ELF-1 (cell line): ENCODE data around the gene TCERG1L.
"Not testable (repeated sequence)": the region's sequence is repeated elsewhere in the genome, so short reads cannot be mapped to it uniquely, and the experiment has no call there.

Source experiments
- DNase-seq: peaks from one replicate; pipeline ENCODE4 v3.0.0-alpha.2; 2016; ENCODE audit warnings: low read depth, low spot score

TCERG1L gene

GRCh38 chr10:131249955-131250344, 61.6 kb downstream of the TCERG1L start:
- DNase-seq = peak; percentile 64

DNA sequence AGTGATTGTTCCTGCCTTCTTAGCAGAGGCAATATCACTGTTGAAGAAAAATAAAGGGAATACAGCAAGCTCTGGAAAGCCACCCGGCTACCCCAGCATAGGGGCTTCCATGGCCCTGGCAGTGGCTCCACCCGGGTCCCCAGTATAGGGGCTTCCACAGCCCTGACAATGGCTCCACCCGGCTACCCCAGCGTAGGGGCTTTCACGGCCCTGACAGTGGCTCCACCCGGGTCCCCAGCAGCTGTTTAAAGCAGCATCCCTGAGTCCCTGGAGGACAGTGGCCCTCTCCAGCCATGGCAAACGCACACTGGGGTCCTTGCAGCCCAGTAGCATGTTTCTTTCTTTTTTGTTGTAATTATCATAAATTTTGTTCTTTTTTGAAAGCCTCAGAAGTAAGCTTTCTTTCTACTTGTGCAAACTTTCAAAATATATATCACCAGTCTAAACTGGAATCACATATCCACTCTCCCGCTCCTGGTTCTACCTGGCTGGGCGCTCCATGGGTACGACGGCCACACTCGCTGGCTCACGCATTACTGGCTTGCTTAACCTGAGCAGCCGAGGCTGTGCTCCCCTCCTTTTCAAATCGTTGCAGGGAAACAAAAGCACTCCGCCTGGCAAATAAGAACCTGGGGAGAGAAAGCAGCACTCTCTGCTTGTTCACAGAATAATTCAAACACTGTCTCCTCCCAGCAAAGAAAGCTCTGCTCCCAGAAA, 62.1 kb downstream of the TCERG1L start:
- DNase-seq = no peak

- no peak for DNase-seq
These were observed 63.0 kb downstream of the TCERG1L start for GRCh38 chr10:131248376-131249165.

- no peak for DNase-seq
These were observed 63.6 kb downstream of the TCERG1L start for GRCh38 chr10:131247873-131248272.

- no peak for DNase-seq
These were observed 64.7 kb downstream of the TCERG1L start for GRCh38 chr10:131246775-131247174.

DNA sequence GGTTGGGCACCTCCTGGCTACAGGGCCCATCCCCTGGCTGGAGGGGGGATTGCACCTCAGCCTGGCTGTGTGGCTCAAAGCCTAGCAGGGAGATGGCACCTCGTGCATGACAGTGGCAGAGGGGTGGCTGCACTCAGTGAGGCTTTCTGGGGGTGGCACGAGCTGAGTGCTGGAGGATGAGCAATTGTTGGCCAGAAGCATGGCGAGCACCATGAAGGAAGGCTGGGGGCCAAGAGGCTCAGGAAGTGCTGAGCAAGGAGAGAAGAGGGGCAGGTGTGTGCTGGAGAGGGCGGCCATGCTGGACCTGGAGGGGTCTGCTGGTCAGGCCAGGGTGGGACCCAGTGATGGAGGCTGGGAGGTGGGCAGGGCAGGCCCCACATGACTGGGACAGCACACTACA, 65.4 kb downstream of the TCERG1L start:
- DNase-seq = no peak

DNA sequence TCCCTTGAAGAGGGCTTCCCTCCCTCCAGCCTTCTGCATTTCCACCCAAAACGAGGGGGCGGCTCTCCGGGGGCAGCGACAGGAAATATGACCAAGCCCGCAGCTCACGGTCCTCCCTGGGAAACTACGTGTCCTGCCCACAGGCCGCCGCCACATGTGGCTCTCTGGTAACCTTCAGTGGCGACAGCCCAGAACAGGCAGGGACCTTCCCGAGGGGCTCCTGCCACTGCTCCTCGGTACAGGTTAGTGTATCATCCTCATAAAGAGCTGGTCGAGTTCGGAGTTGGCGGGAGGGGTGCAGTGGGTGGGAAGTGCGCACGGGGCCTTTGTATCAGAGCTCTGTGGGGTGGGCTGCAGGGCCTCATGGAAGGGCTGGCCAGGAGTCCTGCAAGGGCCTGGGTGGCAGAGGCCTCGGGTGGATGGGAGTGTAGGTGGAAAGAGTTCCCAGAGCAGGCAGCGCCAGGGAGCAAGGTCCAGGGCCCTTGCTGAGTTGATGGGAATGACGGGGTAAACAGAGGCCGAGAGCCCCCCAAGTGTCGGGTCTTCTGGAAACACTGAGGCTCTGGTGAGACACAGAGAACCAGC, 66.0 kb downstream of the TCERG1L start:
- no peak for DNase-seq

DNA sequence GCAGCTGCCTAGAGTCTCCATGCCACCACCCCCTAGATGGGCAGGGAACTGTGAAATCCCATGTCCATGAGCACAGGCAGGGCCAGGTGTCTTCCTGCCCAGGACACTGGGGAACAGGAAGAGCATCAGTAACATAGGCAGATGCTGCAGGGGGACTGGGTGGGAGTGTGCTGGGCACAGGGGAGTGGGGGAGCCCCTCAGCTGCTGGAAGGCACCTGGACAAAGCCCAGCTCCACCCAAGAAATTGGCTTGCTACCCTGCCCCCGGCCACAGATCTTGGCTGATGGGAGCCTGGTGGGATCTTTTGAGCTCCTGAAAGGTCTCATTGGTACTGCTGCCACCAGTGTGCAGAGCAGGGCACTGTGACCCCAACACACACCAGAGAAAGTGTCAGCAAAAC, 66.7 kb downstream of the TCERG1L start:
- DNase-seq = no peak

DNA sequence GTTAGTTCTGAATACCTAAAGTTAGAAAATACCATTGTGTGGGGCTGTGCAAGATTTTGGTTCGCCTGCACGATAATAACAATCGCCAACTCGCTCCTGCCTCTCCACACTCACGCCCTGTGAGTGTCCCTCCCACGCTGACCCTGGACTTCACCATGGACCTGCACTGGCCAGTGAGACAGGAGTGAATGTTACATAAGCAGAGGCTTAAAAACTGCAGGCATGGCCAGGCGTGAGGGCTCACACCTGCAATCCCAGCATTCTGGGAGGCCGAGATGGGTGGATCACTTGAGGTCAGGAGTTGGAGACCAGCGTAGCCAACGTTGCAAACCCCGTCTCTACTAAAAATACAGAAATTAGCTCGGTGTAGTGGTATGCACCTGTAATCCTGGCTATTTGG, 68.4 kb downstream of the TCERG1L start:
- no peak for DNase-seq

DNA sequence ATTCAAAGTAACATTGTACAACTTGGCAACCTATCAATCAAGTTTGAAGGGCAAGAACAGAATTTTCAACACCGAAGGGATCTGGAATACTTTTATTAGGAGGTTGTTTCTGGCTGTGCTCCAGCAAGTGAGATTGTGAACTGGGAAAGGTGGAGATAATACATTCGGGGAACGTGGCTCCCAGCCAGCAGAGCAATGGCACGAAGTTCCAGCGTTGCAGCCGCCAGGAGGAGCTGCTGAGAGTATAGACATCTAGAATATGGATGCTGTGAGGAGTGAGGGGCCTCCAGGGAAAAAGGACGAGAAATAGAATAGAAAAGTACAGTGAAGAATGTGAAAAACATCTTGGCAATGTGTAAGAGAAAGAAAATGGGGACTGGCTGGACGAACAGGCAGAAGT, 69.5 kb downstream of the TCERG1L start:
- peak; percentile 59 for DNase-seq

DNA sequence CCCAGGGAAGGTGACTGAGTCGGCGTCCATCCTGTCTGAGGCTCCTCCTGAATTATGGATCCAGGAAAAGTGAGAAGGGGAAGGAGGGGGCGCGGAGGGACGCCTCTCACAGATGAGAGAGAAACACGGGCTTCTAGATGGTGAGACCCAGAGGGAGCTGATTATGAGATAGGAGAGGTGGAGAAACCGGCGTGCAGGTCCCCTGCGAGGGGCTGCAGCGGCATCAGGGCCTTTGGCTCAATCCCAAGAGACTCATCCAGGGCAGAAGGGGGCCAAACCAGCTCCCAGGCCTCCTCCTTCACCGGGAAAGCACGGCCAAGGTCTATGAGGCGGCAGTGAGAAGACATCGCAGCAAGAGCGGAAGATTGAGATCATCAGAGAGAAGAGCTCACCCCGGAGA, 70.8 kb downstream of the TCERG1L start:
- DNase-seq = no peak

DNA sequence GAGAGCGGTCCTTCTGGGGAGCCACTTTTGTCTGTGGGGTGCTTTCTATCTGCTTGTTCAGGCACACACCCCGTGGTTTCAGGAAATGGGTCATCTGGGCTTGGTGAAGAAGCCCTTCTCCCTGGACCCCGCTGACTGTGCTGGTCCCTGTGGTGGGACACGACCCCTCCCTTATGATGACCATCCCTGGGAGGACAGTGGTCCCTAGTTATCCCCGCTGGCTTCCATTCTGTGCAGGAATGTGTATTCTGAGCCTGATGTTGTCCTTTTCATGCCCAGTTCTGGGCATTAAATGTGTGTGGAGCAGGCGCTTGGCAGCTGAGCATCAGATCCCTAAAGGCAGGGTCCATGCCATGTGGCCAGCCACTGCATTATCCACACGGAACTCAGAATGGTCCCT, 71.6 kb downstream of the TCERG1L start:
- DNase-seq = no peak

GRCh38 chr10:131239450-131239849, 72.1 kb downstream of the TCERG1L start:
- DNase-seq = no peak

DNA sequence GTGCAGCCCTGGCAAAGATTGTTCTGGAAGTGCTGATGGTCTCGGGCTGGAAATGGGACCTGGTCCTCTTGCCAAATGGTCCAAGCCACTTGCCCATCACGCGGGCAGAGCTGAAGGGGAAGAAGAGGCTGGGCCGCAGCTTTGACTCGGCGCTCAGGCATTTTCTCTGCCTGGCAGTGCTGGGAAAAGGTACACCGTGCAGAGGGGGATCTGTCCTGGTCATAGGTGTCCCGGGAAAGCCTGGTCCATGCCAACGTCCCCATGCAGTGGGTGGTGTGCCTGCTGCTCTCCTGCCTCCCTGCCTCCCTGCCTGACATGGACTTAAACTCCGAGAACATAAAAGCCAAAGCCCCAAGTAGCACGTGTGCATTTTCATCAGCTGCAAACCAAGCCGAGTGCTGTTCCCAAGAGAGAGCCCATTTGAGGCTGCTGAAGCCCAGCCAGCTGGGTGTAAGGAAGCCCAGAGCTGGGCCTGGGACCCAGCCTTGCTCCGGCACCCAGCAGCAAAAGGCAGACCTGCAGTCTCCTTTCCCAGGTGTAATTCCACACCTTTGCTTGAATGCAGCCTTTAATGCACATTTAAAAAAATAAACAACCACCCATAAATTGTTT, 72.7 kb downstream of the TCERG1L start:
- no peak for DNase-seq

- no peak for DNase-seq
These were observed 73.4 kb downstream of the TCERG1L start for GRCh38 chr10:131237991-131238651.

DNA sequence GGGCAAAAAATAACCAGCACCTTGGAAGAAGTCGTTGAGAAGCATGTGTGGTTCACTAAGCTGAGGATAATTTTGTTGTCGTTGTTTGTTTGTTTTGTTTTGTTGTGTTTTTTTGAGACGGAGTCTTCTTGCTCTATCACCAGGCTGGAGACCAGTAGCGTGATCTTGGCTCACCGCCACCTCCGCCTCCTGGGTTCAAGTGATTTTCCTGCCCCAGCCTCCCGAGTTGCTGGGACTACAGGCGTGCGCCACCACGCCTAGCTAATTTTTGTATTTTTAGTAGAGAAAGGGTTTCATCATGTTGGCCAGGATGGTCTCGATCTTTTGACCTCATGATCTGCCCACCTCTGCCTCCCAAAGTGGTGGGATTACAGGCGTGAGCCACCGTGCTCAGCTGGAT, 76.9 kb downstream of the TCERG1L start:
- DNase-seq = not testable (repeated sequence)

DNA sequence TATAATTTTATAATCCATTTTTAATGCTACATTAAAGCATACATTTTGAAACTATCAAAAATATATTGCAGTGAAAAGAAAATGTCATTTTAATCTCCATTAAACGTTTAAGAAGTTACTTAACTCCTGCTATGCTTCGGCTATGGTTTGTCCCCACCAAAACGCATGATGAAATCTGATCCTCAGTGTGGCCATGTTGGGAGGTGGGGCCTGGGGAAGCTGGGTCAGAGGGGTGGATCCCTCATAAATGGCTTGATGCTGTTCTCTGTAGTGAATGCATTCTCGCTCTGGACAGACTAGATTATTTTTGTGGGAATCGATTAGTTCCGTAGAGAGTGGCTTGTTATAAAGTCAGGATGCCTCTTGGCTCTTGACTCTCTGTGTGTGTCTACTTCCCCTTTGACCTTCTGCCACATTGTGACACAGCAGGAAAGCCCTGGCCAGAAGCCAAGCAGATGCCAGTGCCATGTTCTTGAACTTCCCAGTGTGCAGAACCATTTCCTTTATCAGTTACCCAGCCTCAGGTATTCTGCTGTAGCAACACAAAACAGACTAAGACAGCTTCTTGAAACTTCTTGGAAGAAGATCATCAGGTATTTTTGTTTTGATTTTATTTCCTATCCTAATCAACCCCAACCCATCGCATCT, 77.8 kb downstream of the TCERG1L start:
- no peak for DNase-seq

- DNase-seq = no peak
These were observed 79.5 kb downstream of the TCERG1L start for GRCh38 chr10:131231965-131232541.

DNA sequence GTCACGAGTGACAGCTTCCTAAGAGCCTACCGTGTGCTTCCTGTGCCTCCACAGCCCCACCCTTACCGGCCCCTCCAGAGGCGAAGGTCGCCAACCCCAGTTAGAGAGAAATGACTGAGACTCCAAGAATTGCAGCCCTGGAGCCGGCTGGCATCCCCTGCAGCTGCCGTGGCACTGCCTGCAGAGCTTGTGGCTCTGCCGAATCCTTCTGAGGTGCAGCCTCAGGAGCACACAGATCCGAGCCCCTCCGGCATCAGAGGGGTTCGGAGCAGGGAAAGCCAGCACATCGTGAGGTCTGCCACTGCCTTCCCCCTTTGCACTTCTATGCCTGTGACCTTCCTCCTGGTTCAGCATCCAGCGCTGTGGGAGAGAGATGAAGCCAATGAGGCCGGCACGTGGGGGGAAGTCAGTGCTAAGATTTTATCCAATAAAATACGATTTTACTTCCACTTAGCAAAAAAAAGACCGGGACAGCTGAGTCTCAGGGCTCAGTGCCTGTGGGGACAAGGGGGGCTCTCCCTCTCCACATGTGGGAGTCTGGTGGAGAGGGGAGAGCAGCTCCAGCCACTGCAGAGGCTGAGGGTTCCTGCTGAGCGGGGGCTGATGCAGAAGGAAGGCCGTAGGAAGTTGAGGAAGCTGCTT, 80.1 kb downstream of the TCERG1L start:
- DNase-seq = no peak

DNA sequence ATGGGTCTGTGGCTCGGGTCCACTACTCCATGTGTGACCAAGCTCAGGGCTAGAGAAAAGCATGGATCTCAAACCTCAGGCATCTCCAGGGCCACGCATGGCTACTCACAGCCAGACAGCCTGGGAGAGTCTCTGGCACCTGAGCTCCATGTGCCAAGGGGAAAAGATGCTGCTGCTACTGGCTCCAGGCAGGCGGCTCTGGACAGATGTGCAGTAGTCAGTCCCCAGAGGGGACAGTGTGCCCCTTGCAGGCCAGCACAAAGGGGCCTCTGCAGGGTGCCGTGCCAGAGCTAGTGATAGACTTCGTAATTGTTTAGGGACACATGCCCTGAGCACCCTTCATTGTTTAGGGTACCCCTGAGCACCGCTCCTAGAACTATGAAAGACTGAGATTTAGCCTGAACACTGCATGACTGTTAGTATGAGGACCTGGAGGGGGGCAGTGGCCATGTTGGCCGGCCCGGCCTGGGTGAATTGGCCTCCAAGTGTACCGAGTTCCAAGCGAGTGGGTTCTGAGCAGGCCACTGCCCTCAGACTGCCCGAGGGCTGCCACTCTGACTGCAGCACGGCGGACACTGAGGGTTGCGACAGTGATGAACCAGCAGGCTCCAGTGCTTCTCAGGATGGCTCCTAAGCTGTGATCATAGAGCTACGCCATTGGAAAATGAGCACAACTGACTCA, 80.7 kb downstream of the TCERG1L start:
- no peak for DNase-seq
